ENCODE measurements around the gene KATNAL1.
"Not testable (repeated sequence)": the region's sequence is repeated elsewhere in the genome, so short reads cannot be mapped to it uniquely, and the experiment has no call there.

The KATNAL1 gene

GRCh38 chr13:30292325-30292724, 15.0 kb downstream of the KATNAL1 start:
- DNase-seq (ENCODE audit: low read depth in 2 of 2), result no peak

- DNase-seq (ENCODE audit: low read depth in 2 of 2), result no peak
Observed at GRCh38 chr13:30290812-30291436, 16.4 kb downstream of the KATNAL1 start.

GRCh38 chr13:30289533-30289932, 17.8 kb downstream of the KATNAL1 start:
- DNase-seq (ENCODE audit: low read depth in 2 of 2), result no peak

- not testable (repeated sequence) for DNase-seq (ENCODE audit: low read depth in 2 of 2)
Observed at GRCh38 chr13:30286059-30286458, 21.3 kb downstream of the KATNAL1 start.

- no peak for DNase-seq (ENCODE audit: low read depth in 2 of 2)
Observed at GRCh38 chr13:30276178-30276577, 31.2 kb downstream of the KATNAL1 start.

- no peak for DNase-seq (ENCODE audit: low read depth in 2 of 2)
Observed at GRCh38 chr13:30274083-30274482, 33.3 kb downstream of the KATNAL1 start.

- not testable (repeated sequence) for DNase-seq (ENCODE audit: low read depth in 2 of 2)
Observed at GRCh38 chr13:30270035-30270434, 37.3 kb downstream of the KATNAL1 start.

- no peak for DNase-seq (ENCODE audit: low read depth in 2 of 2)
Observed at GRCh38 chr13:30268673-30269072, 38.7 kb downstream of the KATNAL1 start.

GRCh38 chr13:30266756-30267155, 40.6 kb downstream of the KATNAL1 start:
- DNase-seq (ENCODE audit: low read depth in 2 of 2), result no peak

GRCh38 chr13:30259149-30259733, 48.1 kb downstream of the KATNAL1 start:
- DNase-seq (ENCODE audit: low read depth in 2 of 2), result not testable (repeated sequence)

- DNase-seq (ENCODE audit: low read depth in 2 of 2), result no peak
Observed at GRCh38 chr13:30257468-30258099, 49.8 kb downstream of the KATNAL1 start.

- DNase-seq (ENCODE audit: low read depth in 2 of 2), result no peak
Observed at GRCh38 chr13:30256713-30257467, 50.5 kb downstream of the KATNAL1 start.

GRCh38 chr13:30255696-30256095, 51.7 kb downstream of the KATNAL1 start:
- no peak for DNase-seq (ENCODE audit: low read depth in 2 of 2)

GRCh38 chr13:30253830-30254229, 53.5 kb downstream of the KATNAL1 start:
- no peak for DNase-seq (ENCODE audit: low read depth in 2 of 2)

GRCh38 chr13:30247406-30247805, 59.9 kb downstream of the KATNAL1 start:
- DNase-seq (ENCODE audit: low read depth in 2 of 2), result no peak

- no peak for DNase-seq (ENCODE audit: low read depth in 2 of 2)
Observed at GRCh38 chr13:30241532-30241931, 65.8 kb downstream of the KATNAL1 start.

- DNase-seq (ENCODE audit: low read depth in 2 of 2), result no peak
Observed at GRCh38 chr13:30240608-30241007, 66.7 kb downstream of the KATNAL1 start.

- no peak for DNase-seq (ENCODE audit: low read depth in 2 of 2)
Observed at GRCh38 chr13:30235216-30235615, 72.1 kb downstream of the KATNAL1 start.

GRCh38 chr13:30234619-30235162, 72.7 kb downstream of the KATNAL1 start:
- DNase-seq (ENCODE audit: low read depth in 2 of 2), result no peak

GRCh38 chr13:30224732-30225131, 82.6 kb downstream of the KATNAL1 start:
- DNase-seq (ENCODE audit: low read depth in 2 of 2), result no peak

GRCh38 chr13:30222254-30222653, 85.1 kb downstream of the KATNAL1 start:
- DNase-seq (ENCODE audit: low read depth in 2 of 2), result no peak

GRCh38 chr13:30216111-30216510, 91.2 kb downstream of the KATNAL1 start:
- DNase-seq (ENCODE audit: low read depth in 2 of 2), result no peak

Data from stimulated activated CD4-positive, alpha-beta T cell treated with anti-CD3 and anti-CD28 coated beads, Interleukin-1b, Interleukin-23, amount 100 ng/mL, for 1 hour (primary cell).